KMS-11 (cell line): Measurements from ENCODE around the gene CDC42BPA.

Experiments used
- H2AFZ ChIP-seq: fragments of 200-600 bp; sonication (generic); 2 replicates; pipeline ENCODE4 v1.6.1; 2016; ENCODE audit warnings: antibody characterized with exemption, mixed run types, low read depth
- H3K27ac ChIP-seq: fragments of 200-600 bp; sonication (generic); 2 replicates; pipeline ENCODE4 v1.6.1; 2016; ENCODE audit warnings: mild to moderate bottlenecking, mixed run types
- H3K27me3 ChIP-seq: fragments of 200-600 bp; sonication (generic); 2 replicates; pipeline ENCODE4 v1.6.1; 2017; ENCODE audit warnings: mild to moderate bottlenecking, low read depth, mixed run types, moderate library complexity; ENCODE audit not compliant: insufficient read depth
- H3K36me3 ChIP-seq: fragments of 200-600 bp; sonication (generic); 2 replicates; pipeline ENCODE4 v1.6.1; 2017; ENCODE audit warnings: mild to moderate bottlenecking, mixed run types; ENCODE audit not compliant: insufficient read depth
- H3K4me1 ChIP-seq: fragments of 200-600 bp; sonication (generic); 2 replicates; pipeline ENCODE4 v1.6.1; 2016; ENCODE audit warnings: mild to moderate bottlenecking, low read depth, mixed run types; ENCODE audit not compliant: poor library complexity, severe bottlenecking
- H3K4me2 ChIP-seq: fragments of 200-600 bp; sonication (generic); 2 replicates; pipeline ENCODE4 v1.7.0; 2016; ENCODE audit warnings: mild to moderate bottlenecking, mixed run types
- H3K4me3 ChIP-seq: fragments of 200-600 bp; sonication (generic); IDR thresholded peaks from 2 replicates; pipeline ENCODE4 v1.6.1; 2017; ENCODE audit warnings: low read depth, low read length, mixed read lengths; ENCODE audit not compliant: insufficient read depth
- H3K79me2 ChIP-seq: fragments of 200-600 bp; sonication (generic); 2 replicates; pipeline ENCODE4 v1.6.1; 2016; ENCODE audit warnings: low read depth, mixed run types; ENCODE audit not compliant: insufficient read depth
- H3K9ac ChIP-seq: fragments of 200-600 bp; sonication (generic); 2 replicates; pipeline ENCODE4 v1.6.1; 2016; ENCODE audit warnings: mild to moderate bottlenecking, mixed run types
- H4K20me1 ChIP-seq: fragments of 200-600 bp; sonication (generic); 2 replicates; pipeline ENCODE4 v1.6.1; 2016; ENCODE audit warnings: mild to moderate bottlenecking, mixed run types; ENCODE audit not compliant: insufficient read depth
- CTCF ChIP-seq: fragments of 200-600 bp; sonication (generic); conservative IDR thresholded peaks from 2 replicates; pipeline ENCODE4 v1.6.1; 2017; ENCODE audit warnings: low read depth, mild to moderate bottlenecking, antibody characterized with exemption, low read length, moderate library complexity, mixed read lengths

Gene CDC42BPA

DNA sequence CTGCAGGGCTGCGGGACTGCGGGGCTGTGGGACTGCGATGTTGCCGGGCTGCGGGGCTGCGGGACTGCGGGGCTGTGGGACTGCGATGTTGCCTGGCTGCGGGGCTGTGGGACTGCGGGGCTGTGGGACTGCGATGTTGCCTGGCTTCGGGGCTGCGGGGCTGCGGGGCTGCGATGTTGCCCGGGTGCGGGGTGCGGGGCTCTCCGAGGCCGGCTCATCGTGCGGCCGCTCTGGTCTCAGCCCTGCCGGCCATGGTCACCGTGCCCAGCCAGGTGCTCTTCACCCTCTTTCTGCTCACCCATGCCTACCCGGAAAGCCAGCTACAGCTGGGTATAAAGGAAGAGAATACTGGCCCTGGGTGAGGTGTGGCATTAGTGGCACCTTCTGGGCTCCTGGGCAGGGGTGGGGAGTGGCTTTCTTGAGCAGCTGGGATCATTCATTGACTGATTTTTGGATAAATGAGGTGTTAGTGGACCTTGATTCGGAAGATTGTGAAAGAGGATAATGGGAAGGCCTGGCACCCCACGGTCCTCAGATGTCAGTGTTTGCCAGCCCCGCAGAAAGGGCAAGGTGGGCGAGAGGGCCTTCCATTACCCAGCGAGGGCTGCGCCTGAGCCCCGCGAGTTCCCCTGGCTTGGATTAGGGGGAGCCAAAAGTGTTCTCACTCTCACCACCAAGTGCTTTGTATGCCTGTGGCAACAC, 341.9 kb downstream of the CDC42BPA start:
- no peak overlapping the region for H3K27ac ChIP-seq
- no peaks in the 10 kb centered on the region for H3K4me1 ChIP-seq
- H3K4me2 ChIP-seq = no peak overlapping the region
- no peaks in the 10 kb centered on the region for H3K27me3 ChIP-seq
- TF ChIP-seq CTCF = no peak
- no peaks in the 10 kb centered on the region for H3K36me3 ChIP-seq
- no peaks in the 10 kb centered on the region for H3K79me2 ChIP-seq
- no peak overlapping the region for H3K4me3 ChIP-seq
- no peaks in the 10 kb centered on the region for H4K20me1 ChIP-seq
- no peak overlapping the region for H2AFZ ChIP-seq
- H3K9ac ChIP-seq = no peak overlapping the region

GRCh38 chr1:226975259-226976250, 342.7 kb downstream of the CDC42BPA start:
- Histone ChIP-seq H3K4me2 (no peak overlapping the region), H3K9ac (no peak overlapping the region), H3K36me3 (no peaks in the 10 kb centered on the region), H3K4me1 (no peaks in the 10 kb centered on the region), H3K79me2 (no peaks in the 10 kb centered on the region), H2AFZ (no peak overlapping the region), H3K27ac (no peak overlapping the region), H4K20me1 (no peaks in the 10 kb centered on the region), H3K27me3 (no peaks in the 10 kb centered on the region), H3K4me3 (no peak overlapping the region)
- TF ChIP-seq CTCF = no peak

- H4K20me1 ChIP-seq = no peaks in the 10 kb centered on the region
- no peak overlapping the region for H3K4me2 ChIP-seq
- no peaks in the 10 kb centered on the region for H3K27me3 ChIP-seq
- no peak overlapping the region for H3K27ac ChIP-seq
- no peak for TF ChIP-seq CTCF
- H2AFZ ChIP-seq = no peak overlapping the region
- no peak overlapping the region for H3K9ac ChIP-seq
- H3K4me3 ChIP-seq = no peak overlapping the region
- H3K36me3 ChIP-seq = no peaks in the 10 kb centered on the region
- H3K79me2 ChIP-seq = no peaks in the 10 kb centered on the region
- no peaks in the 10 kb centered on the region for H3K4me1 ChIP-seq
These were observed 343.6 kb downstream of the CDC42BPA start for GRCh38 chr1:226974544-226975258.

- no peak overlapping the region for H3K4me2 ChIP-seq
- H3K27ac ChIP-seq = no peak overlapping the region
- H3K4me3 ChIP-seq = no peak overlapping the region
- H3K9ac ChIP-seq = no peak overlapping the region
- no peak overlapping the region for H2AFZ ChIP-seq
- no peaks in the 10 kb centered on the region for H3K79me2 ChIP-seq
- no peak for TF ChIP-seq CTCF
- H4K20me1 ChIP-seq = no peaks in the 10 kb centered on the region
- H3K36me3 ChIP-seq = no peaks in the 10 kb centered on the region
- H3K27me3 ChIP-seq = no peaks in the 10 kb centered on the region
- H3K4me1 ChIP-seq = no peaks in the 10 kb centered on the region
These were observed 344.3 kb downstream of the CDC42BPA start for GRCh38 chr1:226973898-226974543.
